Upper lobe of left lung (tissue), 6 donors: Measurements from ENCODE around the gene HIPK1. TPM values are rescaled to one million over a fixed set of nuclear protein-coding genes. Genes with fewer than 3 reads are reported as not detected.

Experiments used
- ATAC-seq, 2 donors: fragments of 200-7000 bp; cut with Tn5 transposase; one replicate each; pipeline ENCODE4 v1.9.1; 2022; ENCODE audit warnings: mild to moderate bottlenecking in 2 of 2, moderate library complexity in 2 of 2; ENCODE audit not compliant: low FRiP score in 2 of 2
- DNase-seq, 2 donors: peaks; one replicate each; pipeline ENCODE4 v3.0.0-alpha.2; 2019 to 2020
- H3K27ac ChIP-seq, 4 donors: fragments of 200-600 bp; sonication (generic); one replicate each; pipeline ENCODE4 v1.5.1; 2016 to 2019
- H3K27me3 ChIP-seq, 4 donors: fragments of 200-600 bp; sonication (generic); one replicate each; pipeline ENCODE4 v1.5.1; 2017 to 2019
- H3K36me3 ChIP-seq, 4 donors: fragments of 200-600 bp; sonication (generic); one replicate each; pipeline ENCODE4 v1.5.1; 2016 to 2019
- H3K4me1 ChIP-seq, 4 donors: fragments of 200-600 bp; sonication (generic); one replicate each; pipeline ENCODE4 v1.5.1; 2018 to 2019
- H3K4me3 ChIP-seq, 4 donors: fragments of 200-600 bp; sonication (generic); one replicate each; pipeline ENCODE4 v1.5.1; 2017 to 2019; ENCODE audit warnings: mild to moderate bottlenecking in 2 of 4, moderate library complexity in 1 of 4
- H3K9me3 ChIP-seq, 4 donors: fragments of 200-600 bp; sonication (generic); one replicate each; pipeline ENCODE4 v1.5.1; 2018 to 2019
- EP300 ChIP-seq, 4 donors: sonication (generic); formaldehyde crosslinking; IDR thresholded peaks; one replicate each; pipeline ENCODE4 v1.5.1; 2017; ENCODE audit warnings: antibody characterized with exemption in 4 of 4, control low read depth in 2 of 4
- POLR2A ChIP-seq, 4 donors: fragments of 450-650 bp; IDR thresholded peaks; one replicate each; pipeline ENCODE4 v1.5.1; 2016 to 2017; ENCODE audit warnings: antibody characterized with exemption in 4 of 4, mild to moderate bottlenecking in 2 of 4
- POLR2AphosphoS5 ChIP-seq, 2 donors: sonication (generic); formaldehyde crosslinking; IDR thresholded peaks; one replicate each; pipeline ENCODE4 v1.5.1; 2017; ENCODE audit warnings: antibody characterized with exemption in 2 of 2
- WGBS, 2 donors: methylation state at CpG; one replicate each; pipeline ENCODE4 v1.1.5; 2017 to 2018; 5-methylcytosine and 5-hydroxymethylcytosine counted together
- total RNA-seq, 6 donors: library from RNA; depleted of rRNA in 4 of 6; stranded (reverse); fragments of >200 nt in 4 of 6; gene quantifications; one replicate each; pipeline versions ENCODE4 v1.1.0 to v1.2.1, GENCODE V29; 2016 to 2021
- TF ChIP-seq, protein P1 (sequence below), 6 experiments: fragments of 450-650 bp in 4 of 6; fragments of 200-600 bp in 2 of 6; sonication (generic) in 2 of 6; IDR thresholded peaks; one replicate each; pipeline ENCODE4 v1.5.1; 2016 to 2019; ENCODE audit warnings: antibody characterized with exemption in 6 of 6
- donor health status: DM: no; HTN: no; CAD: no; lungs with moderate emphysema.
- donor health status: DM: no; HTN: yes; CAD: no; lungs with severe emphysema.

HIPK1 gene
- total RNA-seq, 6 donors from 2014 or later: 31.4 to 85.5 (median 64.0) TPM

- Histone ChIP-seq H3K27ac (no peak overlapping the region), H3K4me3 (no peak overlapping the region), H3K9me3 (no peaks in the 10 kb centered on the region), H3K27me3 (no peaks in the 10 kb centered on the region), H3K36me3 (peaks cover 0 to 27% (median 3%) of the 10 kb centered on the region in 4 donors), H3K4me1 (peaks cover 30 to 42% (median 40%) of the 10 kb centered on the region in 4 donors)
- DNase-seq: no peak
- WGBS, 2 donors: 93 to 100% methylated on average over 1 of the region's 1 CpG
- ATAC-seq: no peak
- TF ChIP-seq POLR2A (IDR thresholded peaks at IDR 0.05) (no peak), EP300 (IDR thresholded peaks at IDR 0.05) (no peak), POLR2AphosphoS5 (IDR thresholded peaks at IDR 0.05) (no peak)
- TF ChIP-seq, protein P1, sequence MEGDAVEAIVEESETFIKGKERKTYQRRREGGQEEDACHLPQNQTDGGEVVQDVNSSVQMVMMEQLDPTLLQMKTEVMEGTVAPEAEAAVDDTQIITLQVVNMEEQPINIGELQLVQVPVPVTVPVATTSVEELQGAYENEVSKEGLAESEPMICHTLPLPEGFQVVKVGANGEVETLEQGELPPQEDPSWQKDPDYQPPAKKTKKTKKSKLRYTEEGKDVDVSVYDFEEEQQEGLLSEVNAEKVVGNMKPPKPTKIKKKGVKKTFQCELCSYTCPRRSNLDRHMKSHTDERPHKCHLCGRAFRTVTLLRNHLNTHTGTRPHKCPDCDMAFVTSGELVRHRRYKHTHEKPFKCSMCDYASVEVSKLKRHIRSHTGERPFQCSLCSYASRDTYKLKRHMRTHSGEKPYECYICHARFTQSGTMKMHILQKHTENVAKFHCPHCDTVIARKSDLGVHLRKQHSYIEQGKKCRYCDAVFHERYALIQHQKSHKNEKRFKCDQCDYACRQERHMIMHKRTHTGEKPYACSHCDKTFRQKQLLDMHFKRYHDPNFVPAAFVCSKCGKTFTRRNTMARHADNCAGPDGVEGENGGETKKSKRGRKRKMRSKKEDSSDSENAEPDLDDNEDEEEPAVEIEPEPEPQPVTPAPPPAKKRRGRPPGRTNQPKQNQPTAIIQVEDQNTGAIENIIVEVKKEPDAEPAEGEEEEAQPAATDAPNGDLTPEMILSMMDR (IDR thresholded peaks at IDR 0.05): no peak
These were observed 21.8 kb downstream of the HIPK1 start for GRCh38 chr1:113950908-113951307.

GRCh38 chr1:113951719-113952118, 22.6 kb downstream of the HIPK1 start:
- Histone ChIP-seq H3K4me3 (no peak overlapping the region), H3K27ac (no peak overlapping the region), H3K9me3 (no peaks in the 10 kb centered on the region), H3K36me3 (peaks cover 6 to 35% (median 9%) of the 10 kb centered on the region in 4 donors), H3K4me1 (peaks cover 24 to 34% (median 32%) of the 10 kb centered on the region in 4 donors), H3K27me3 (no peaks in the 10 kb centered on the region)
- WGBS, 2 donors: 88 to 96% methylated on average over 2 of the region's 2 CpGs
- DNase-seq (no peak), ATAC-seq (no peak)
- TF ChIP-seq POLR2AphosphoS5 (IDR thresholded peaks at IDR 0.05): no peak

DNA sequence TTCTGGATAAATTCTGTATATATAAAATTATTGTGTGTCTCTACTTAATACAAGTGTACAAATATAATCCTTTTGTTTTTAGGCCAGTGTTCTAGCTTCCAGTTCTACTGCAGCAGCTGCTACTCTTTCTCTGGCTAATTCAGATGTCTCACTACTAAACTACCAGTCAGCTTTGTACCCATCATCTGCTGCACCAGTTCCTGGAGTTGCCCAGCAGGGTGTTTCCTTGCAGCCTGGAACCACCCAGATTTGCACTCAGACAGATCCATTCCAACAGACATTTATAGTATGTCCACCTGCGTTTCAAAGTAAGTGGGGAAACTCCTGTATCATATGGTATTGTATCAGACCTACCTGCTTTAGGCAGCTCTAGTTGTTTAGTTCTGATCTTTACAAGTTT, 28.9 kb downstream of the HIPK1 start:
- DNase-seq (no peak), ATAC-seq (no peak)
- Histone ChIP-seq H3K36me3 (peaks cover 12 to 83% (median 36%) of the 10 kb centered on the region in 4 donors), H3K4me3 (no peak overlapping the region), H3K9me3 (no peaks in the 10 kb centered on the region), H3K4me1 (no peaks in the 10 kb centered on the region), H3K27me3 (no peaks in the 10 kb centered on the region), H3K27ac (no peak overlapping the region)
- TF ChIP-seq POLR2A (IDR thresholded peaks at IDR 0.05) (no peak), POLR2AphosphoS5 (IDR thresholded peaks at IDR 0.05) (no peak), EP300 (IDR thresholded peaks at IDR 0.05) (no peak)
- TF ChIP-seq, protein P1 (IDR thresholded peaks at IDR 0.05): no peak
- WGBS, 2 donors: 94 to 95% methylated on average over 1 of the region's 1 CpG

DNA sequence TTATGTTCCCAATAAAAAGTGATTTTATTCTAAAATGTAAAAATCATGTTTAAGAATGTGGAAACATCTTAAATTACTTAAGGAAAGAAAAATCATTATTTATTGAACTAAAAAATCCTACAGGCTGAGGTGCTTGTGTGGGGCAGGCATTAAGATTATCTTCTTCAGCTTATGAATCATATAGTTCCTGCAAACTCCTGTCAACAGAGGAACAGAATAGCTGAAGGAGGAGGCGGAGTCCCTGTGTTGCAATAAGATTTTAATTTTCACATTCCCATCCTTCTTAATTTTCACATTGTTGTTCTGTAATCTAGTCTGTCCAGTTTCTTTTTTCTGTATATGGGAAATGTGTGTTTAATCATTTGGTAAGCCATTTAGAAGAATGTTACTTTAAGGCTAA, 29.6 kb downstream of the HIPK1 start:
- no peak for ATAC-seq
- 70 to 77% methylated on average over 1 of the region's 1 CpG for WGBS, 2 donors

DNA sequence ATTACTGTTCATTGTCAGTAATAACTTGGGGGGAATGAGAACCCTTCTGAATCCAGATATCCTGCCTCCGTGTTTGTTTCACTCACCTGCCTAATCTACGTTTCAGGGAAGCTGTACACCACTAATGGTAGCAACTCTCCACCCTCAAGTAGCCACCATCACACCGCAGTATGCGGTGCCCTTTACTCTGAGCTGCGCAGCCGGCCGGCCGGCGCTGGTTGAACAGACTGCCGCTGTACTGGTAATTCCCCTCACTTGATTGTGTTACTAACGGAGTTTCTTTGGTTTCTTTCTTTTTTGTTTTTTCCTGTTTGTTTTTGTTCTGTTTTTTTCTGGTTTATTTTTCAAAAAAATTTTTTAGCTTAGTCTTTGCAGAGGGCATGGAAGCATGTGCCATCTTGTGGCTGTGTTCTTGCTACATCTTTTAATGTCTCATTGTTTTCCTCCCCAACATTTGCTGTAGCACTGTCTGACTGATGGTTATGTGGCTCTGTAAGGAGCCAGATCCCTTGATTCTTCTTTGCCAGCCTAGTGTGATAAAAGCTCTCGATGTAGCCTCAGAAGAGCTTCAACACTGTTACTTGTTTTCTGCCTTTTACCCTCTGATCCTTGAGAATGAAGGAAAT, 34.3 kb downstream of the HIPK1 start:
- DNase-seq (peak in 1 of 2 donors; percentile 81), ATAC-seq (no peak)
- TF ChIP-seq POLR2AphosphoS5 (IDR thresholded peaks at IDR 0.05): no peak
- TF ChIP-seq, protein P1 (IDR thresholded peaks at IDR 0.05): no peak
- TF ChIP-seq EP300 (IDR thresholded peaks at IDR 0.05): no peak
- Histone ChIP-seq H3K4me1 (no peaks in the 10 kb centered on the region), H3K4me3 (no peak overlapping the region), H3K9me3 (no peaks in the 10 kb centered on the region), H3K27ac (no peak overlapping the region), H3K36me3 (peaks cover 10 to 85% (median 52%) of the 10 kb centered on the region in 4 donors), H3K27me3 (no peaks in the 10 kb centered on the region)
- 90 to 92% methylated on average over 12 of the region's 12 CpGs for WGBS, 2 donors

More for the DNA sequence above, 29.6 kb downstream of the HIPK1 start:
- Histone ChIP-seq H3K4me1 (no peaks in the 10 kb centered on the region), H3K36me3 (peaks cover 12 to 84% (median 39%) of the 10 kb centered on the region in 4 donors), H3K27ac (no peak overlapping the region), H3K9me3 (no peaks in the 10 kb centered on the region), H3K27me3 (no peaks in the 10 kb centered on the region), H3K4me3 (no peak overlapping the region)
- DNase-seq: no peak
- TF ChIP-seq POLR2AphosphoS5 (IDR thresholded peaks at IDR 0.05) (no peak), POLR2A (IDR thresholded peaks at IDR 0.05) (no peak), EP300 (IDR thresholded peaks at IDR 0.05) (no peak)
- TF ChIP-seq, protein P1 (IDR thresholded peaks at IDR 0.05): no peak
